Panc1 (cell line): ENCODE data around the gene KRTAP2-2. TPM values are rescaled to one million over a fixed set of nuclear protein-coding genes. Genes with fewer than 3 reads are reported as not detected.
"Not testable (repeated sequence)": the region's sequence is repeated elsewhere in the genome, so short reads cannot be mapped to it uniquely, and the experiment has no call there.

Experiments
- ATAC-seq: fragments of 200-7000 bp; cut with Tn5 transposase; 2 replicates; pipeline ENCODE4 v1.9.1; 2020; ENCODE audit warnings: mild to moderate bottlenecking, moderate library complexity
- BruUV-seq: library from RNA; stranded (reverse); fragments of 400-500 nt; replicated peaks from 2 replicates; lab custom pipeline; 2021; lab: Mats Ljungman, UMichigan
- CTCF ChIA-PET: fragments of 300-600 bp; sonication (Branson Sonifier 250); formaldehyde crosslinking; loops from one replicate; lab custom pipeline; 2022; ENCODE audit warnings: antibody characterized with exemption; lab: Charles Lee
- POLR2A ChIA-PET: fragments of 300-600 bp; sonication (Branson Sonifier 250); formaldehyde crosslinking; loops from one replicate; lab custom pipeline; 2022; ENCODE audit warnings: antibody characterized with exemption; lab: Charles Lee
- DNase-seq: peaks from one replicate; pipeline ENCODE4 v3.0.0-alpha.2; 2010; ENCODE audit warnings: low read depth, low spot score
- H3K27ac ChIP-seq: 2 replicates; pipeline ENCODE4 v1.5.1; 2011; ENCODE audit warnings: mild to moderate bottlenecking, low read length, inconsistent platforms
- H3K27me3 ChIP-seq: fragments of 200-500 bp; sonication (Bioruptor generic); 2 replicates; pipeline ENCODE4 v1.6.0; 2014; ENCODE audit warnings: low read length, inconsistent platforms; ENCODE audit not compliant: control insufficient read depth, insufficient read depth
- H3K36me3 ChIP-seq: fragments of 200-500 bp; sonication (Bioruptor generic); 2 replicates; pipeline ENCODE4 v1.5.1; 2014; ENCODE audit warnings: inconsistent platforms, mild to moderate bottlenecking, low read length, moderate library complexity; ENCODE audit not compliant: control insufficient read depth, insufficient read depth
- H3K4me1 ChIP-seq: 2 replicates; pipeline ENCODE4 v1.5.1; 2011; ENCODE audit warnings: inconsistent platforms, mild to moderate bottlenecking, low read length, moderate library complexity; ENCODE audit not compliant: control insufficient read depth, insufficient read depth
- H3K4me3 ChIP-seq, 2 experiments: 2 replicates each; pipeline ENCODE4 v1.5.1; 2011 to 2012; ENCODE audit warnings: low read depth in 2 of 2, low read length in 2 of 2, mild to moderate bottlenecking in 2 of 2, inconsistent platforms in 1 of 2, moderate library complexity in 1 of 2
- H3K9me3 ChIP-seq: fragments of 200-500 bp; sonication (Bioruptor generic); 2 replicates; pipeline ENCODE4 v1.5.1; 2014; ENCODE audit warnings: low read depth, mild to moderate bottlenecking, inconsistent platforms, low read length, moderate library complexity; ENCODE audit not compliant: control insufficient read depth, insufficient read depth
- POLR2AphosphoS5 ChIP-seq: IDR thresholded peaks from 2 replicates; pipeline ENCODE4 v1.6.1; 2012; ENCODE audit warnings: mild to moderate bottlenecking, low read depth, low read length, moderate library complexity
- SIN3A ChIP-seq: IDR thresholded peaks from 2 replicates; pipeline ENCODE4 v1.6.1; 2012; ENCODE audit warnings: low read depth, mild to moderate bottlenecking, low read length, moderate library complexity, borderline replicate concordance; ENCODE audit not compliant: insufficient read depth
- TCF7L2 ChIP-seq: IDR thresholded peaks from 2 replicates; pipeline ENCODE4 v1.6.1; 2011; ENCODE audit warnings: mild to moderate bottlenecking, low read depth, low read length, inconsistent platforms
- in situ Hi-C: cut with HindIII; loops from 2 replicates; pipeline ENCODE4 v1.10.0; 2016; ENCODE audit warnings: low sequenced_read_pairs, low pct_unique_long_range_greater_than_20kb
- intact Hi-C: fragments of 100-400 bp; cut with micrococcal nuclease; formaldehyde crosslinking; loops from one replicate; pipeline ENCODE4 v1.10.0; 2022; ENCODE audit not compliant: unreplicated experiment
- total RNA-seq: library from RNA; stranded (reverse); gene quantifications from one replicate; pipeline ENCODE4 v1.2.1, GENCODE V29; 2021; ENCODE audit not compliant: unreplicated experiment
- TF ChIP-seq, protein P1 (sequence below), 2 experiments: IDR thresholded peaks; 2 replicates each; pipeline ENCODE4 v1.6.1; 2011 to 2012; ENCODE audit warnings: low read depth in 2 of 2, control low read depth in 1 of 2, low read length in 1 of 2, mild to moderate bottlenecking in 1 of 2, moderate library complexity in 1 of 2; ENCODE audit not compliant: insufficient read depth in 1 of 2
- TF ChIP-seq, protein P2 (sequence below): fragments of 450-650 bp; IDR thresholded peaks from 2 replicates; pipeline ENCODE4 v1.5.1; 2017; ENCODE audit warnings: mild to moderate bottlenecking

KRTAP2-2 gene
- total RNA-seq, 1 experiment from 2014 or later = not detected

DNA sequence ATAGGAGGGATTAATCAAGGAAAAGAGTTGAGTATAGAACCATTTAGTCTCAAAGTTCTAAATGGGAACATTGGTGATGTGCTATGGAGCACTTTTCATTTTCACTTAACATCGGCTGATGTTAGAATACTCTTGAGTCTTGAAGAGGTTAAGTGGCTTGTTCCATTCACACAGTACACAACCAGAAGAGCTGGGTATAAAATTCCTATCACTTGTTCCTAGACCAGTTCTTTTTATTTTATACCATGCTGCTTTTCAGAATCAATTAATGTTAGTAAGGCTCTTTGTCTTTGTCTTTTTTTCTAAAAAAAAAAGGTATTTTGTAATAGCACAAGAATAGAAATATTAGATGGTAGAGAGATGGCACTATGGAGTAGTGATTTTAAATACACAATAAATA is 12.1 kb downstream of the KRTAP2-2 start:
- H3K36me3 ChIP-seq = no peaks in the 10 kb centered on the region
- H3K4me3 ChIP-seq = no peak overlapping the region
- no peak overlapping the region for H3K27ac ChIP-seq
- in situ Hi-C loops = no loop called here
- no peaks in the 10 kb centered on the region for H3K9me3 ChIP-seq
- POLR2A ChIA-PET = interaction anchor here (0.6 kb wide), 1 partner anchor 726 kb away, joined by 3 read pairs; no protein-coding TSS in a partner anchor
- TF ChIP-seq, protein P1, sequence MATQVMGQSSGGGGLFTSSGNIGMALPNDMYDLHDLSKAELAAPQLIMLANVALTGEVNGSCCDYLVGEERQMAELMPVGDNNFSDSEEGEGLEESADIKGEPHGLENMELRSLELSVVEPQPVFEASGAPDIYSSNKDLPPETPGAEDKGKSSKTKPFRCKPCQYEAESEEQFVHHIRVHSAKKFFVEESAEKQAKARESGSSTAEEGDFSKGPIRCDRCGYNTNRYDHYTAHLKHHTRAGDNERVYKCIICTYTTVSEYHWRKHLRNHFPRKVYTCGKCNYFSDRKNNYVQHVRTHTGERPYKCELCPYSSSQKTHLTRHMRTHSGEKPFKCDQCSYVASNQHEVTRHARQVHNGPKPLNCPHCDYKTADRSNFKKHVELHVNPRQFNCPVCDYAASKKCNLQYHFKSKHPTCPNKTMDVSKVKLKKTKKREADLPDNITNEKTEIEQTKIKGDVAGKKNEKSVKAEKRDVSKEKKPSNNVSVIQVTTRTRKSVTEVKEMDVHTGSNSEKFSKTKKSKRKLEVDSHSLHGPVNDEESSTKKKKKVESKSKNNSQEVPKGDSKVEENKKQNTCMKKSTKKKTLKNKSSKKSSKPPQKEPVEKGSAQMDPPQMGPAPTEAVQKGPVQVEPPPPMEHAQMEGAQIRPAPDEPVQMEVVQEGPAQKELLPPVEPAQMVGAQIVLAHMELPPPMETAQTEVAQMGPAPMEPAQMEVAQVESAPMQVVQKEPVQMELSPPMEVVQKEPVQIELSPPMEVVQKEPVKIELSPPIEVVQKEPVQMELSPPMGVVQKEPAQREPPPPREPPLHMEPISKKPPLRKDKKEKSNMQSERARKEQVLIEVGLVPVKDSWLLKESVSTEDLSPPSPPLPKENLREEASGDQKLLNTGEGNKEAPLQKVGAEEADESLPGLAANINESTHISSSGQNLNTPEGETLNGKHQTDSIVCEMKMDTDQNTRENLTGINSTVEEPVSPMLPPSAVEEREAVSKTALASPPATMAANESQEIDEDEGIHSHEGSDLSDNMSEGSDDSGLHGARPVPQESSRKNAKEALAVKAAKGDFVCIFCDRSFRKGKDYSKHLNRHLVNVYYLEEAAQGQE (IDR thresholded peaks at IDR 0.05; ENCODE audit: insufficient read depth in 1 of 2, low read depth in 2 of 2, low read length in 1 of 2) = no peak
- TF ChIP-seq, protein P2, sequence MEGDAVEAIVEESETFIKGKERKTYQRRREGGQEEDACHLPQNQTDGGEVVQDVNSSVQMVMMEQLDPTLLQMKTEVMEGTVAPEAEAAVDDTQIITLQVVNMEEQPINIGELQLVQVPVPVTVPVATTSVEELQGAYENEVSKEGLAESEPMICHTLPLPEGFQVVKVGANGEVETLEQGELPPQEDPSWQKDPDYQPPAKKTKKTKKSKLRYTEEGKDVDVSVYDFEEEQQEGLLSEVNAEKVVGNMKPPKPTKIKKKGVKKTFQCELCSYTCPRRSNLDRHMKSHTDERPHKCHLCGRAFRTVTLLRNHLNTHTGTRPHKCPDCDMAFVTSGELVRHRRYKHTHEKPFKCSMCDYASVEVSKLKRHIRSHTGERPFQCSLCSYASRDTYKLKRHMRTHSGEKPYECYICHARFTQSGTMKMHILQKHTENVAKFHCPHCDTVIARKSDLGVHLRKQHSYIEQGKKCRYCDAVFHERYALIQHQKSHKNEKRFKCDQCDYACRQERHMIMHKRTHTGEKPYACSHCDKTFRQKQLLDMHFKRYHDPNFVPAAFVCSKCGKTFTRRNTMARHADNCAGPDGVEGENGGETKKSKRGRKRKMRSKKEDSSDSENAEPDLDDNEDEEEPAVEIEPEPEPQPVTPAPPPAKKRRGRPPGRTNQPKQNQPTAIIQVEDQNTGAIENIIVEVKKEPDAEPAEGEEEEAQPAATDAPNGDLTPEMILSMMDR = no peak
- TF ChIP-seq TCF7L2 (no peak), SIN3A (no peak), POLR2AphosphoS5 (no peak)
- DNase-seq (no peak), ATAC-seq (no peak)
- H3K4me1 ChIP-seq = no peaks in the 10 kb centered on the region
- BruUV-seq = no TSS peak
- H3K27me3 ChIP-seq = no peaks in the 10 kb centered on the region
- CTCF ChIA-PET = no interaction called here
- intact Hi-C loops = no loop called here

- peak; percentile 68; the same call in 1 of the 2 replicates for ATAC-seq
- H3K27ac ChIP-seq, in situ Hi-C loops, BruUV-seq, intact Hi-C loops, H3K9me3 ChIP-seq, H3K4me1 ChIP-seq, H3K4me3 ChIP-seq, POLR2A ChIA-PET, H3K27me3 ChIP-seq, H3K36me3 ChIP-seq, DNase-seq, CTCF ChIA-PET: not testable (repeated sequence)
These were observed 14.1 kb downstream of the KRTAP2-2 start, which contains the start of gene KRTAP1-1 for GRCh38 chr17:41040783-41041571. Gene KRTAP1-1, minus strand, starts transcription at chr17:41041450. Its CDS starts 53 bp downstream, at chr17:41041397.

DNA sequence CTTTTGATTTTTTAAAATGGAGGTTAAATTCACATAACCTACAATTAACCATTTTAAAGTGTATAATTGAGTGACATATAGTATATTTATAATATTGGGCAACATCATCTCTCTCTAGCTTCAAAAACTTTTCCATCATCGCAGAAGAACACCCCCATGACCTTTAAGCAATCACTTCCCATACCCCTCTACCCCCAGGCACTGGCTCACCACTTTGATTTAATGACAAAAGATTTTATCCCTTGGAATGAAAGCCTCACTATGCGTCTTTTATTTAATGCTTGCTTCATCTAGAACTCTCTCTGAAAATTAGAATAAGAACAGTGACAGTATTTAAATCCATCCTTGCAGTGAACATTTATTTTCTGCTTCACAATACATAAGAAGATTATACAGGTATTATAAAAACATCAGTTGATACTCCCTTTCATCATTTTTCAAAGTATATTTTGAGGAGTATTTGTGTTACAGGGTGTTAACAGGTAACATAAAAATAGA is 17.1 kb downstream of the KRTAP2-2 start:
- H3K27ac ChIP-seq = no peak overlapping the region
- no peaks in the 10 kb centered on the region for H3K9me3 ChIP-seq
- no peak overlapping the region for H3K4me3 ChIP-seq
- intact Hi-C loops = no loop called here
- no peaks in the 10 kb centered on the region for H3K27me3 ChIP-seq
- no peaks in the 10 kb centered on the region for H3K4me1 ChIP-seq
- no TSS peak for BruUV-seq
- ATAC-seq (no peak), DNase-seq (no peak)
- in situ Hi-C loops = no loop called here
- TF ChIP-seq TCF7L2 = no peak
- no peak for TF ChIP-seq SIN3A
- TF ChIP-seq POLR2AphosphoS5 = no peak
- TF ChIP-seq, protein P1 (IDR thresholded peaks at IDR 0.05; ENCODE audit: insufficient read depth in 1 of 2, low read depth in 2 of 2, low read length in 1 of 2) = no peak
- TF ChIP-seq, protein P2 = no peak
- no peaks in the 10 kb centered on the region for H3K36me3 ChIP-seq
- CTCF ChIA-PET = no interaction called here
- POLR2A ChIA-PET = no interaction called here
